Keratinocyte (primary cell): ENCODE data around the gene PLEKHA1. TPM values are rescaled to one million over a fixed set of nuclear protein-coding genes. Genes with fewer than 3 reads are reported as not detected.

Experiments used
- DNase-seq: peaks from one replicate; pipeline ENCODE4 v3.0.0-alpha.2; 2011; ENCODE audit warnings: low read depth, missing footprints, low spot score
- FAIRE-seq: peaks from 2 replicates; lab custom pipeline; 2011; peaks lifted over from hg19 to GRCh38; lab: Jason Lieb, UNC
- H2AFZ ChIP-seq: 2 replicates; pipeline ENCODE4 v1.6.0; 2012; ENCODE audit warnings: low read length, control low read depth, inconsistent platforms; ENCODE audit not compliant: control insufficient read depth
- H3K27ac ChIP-seq: 2 replicates; pipeline ENCODE4 v1.5.1; 2011; ENCODE audit warnings: low read length; ENCODE audit not compliant: control insufficient read depth, insufficient read depth
- H3K27me3 ChIP-seq: 3 replicates; pipeline ENCODE4 v1.6.0; 2011; ENCODE audit warnings: low read length; ENCODE audit not compliant: control insufficient read depth, insufficient read depth; ENCODE audit errors: extremely low read depth
- H3K36me3 ChIP-seq, 2 experiments: 2 replicates in 1 of 2; 3 replicates in 1 of 2; pipeline ENCODE4 v1.5.1; 2011; ENCODE audit warnings: low read length in 2 of 2, mild to moderate bottlenecking in 1 of 2; ENCODE audit not compliant: control insufficient read depth in 2 of 2, insufficient read depth in 2 of 2; ENCODE audit errors: extremely low read depth in 1 of 2
- H3K4me1 ChIP-seq: 3 replicates; pipeline ENCODE4 v1.5.1; 2011; ENCODE audit warnings: low read length; ENCODE audit not compliant: control insufficient read depth, insufficient read depth; ENCODE audit errors: extremely low read depth
- H3K4me2 ChIP-seq: 3 replicates; pipeline ENCODE4 v1.6.0; 2011; ENCODE audit warnings: low read depth, low read length; ENCODE audit not compliant: control insufficient read depth, insufficient read depth; ENCODE audit errors: extremely low read depth
- H3K4me3 ChIP-seq, 3 experiments: fragments of 200-600 bp in 1 of 3; sonication (generic) in 1 of 3; 2 replicates in 2 of 3; 3 replicates in 1 of 3; pipeline ENCODE4 v1.5.1; 2011 to 2016; ENCODE audit warnings: low read length in 3 of 3, mild to moderate bottlenecking in 3 of 3, control low read depth in 2 of 3, inconsistent platforms in 1 of 3, low read depth in 1 of 3, mixed read lengths in 1 of 3, mixed run types in 1 of 3, moderate library complexity in 1 of 3; ENCODE audit not compliant: control insufficient read depth in 2 of 3, insufficient read depth in 2 of 3; ENCODE audit errors: extremely low read depth in 1 of 3
- H3K79me2 ChIP-seq: 2 replicates; pipeline ENCODE4 v1.6.0; 2012; ENCODE audit warnings: low read length; ENCODE audit not compliant: control insufficient read depth, insufficient read depth
- H3K9ac ChIP-seq: 3 replicates; pipeline ENCODE4 v1.6.0; 2011; ENCODE audit warnings: low read length; ENCODE audit not compliant: control insufficient read depth, insufficient read depth; ENCODE audit errors: extremely low read depth
- H3K9me1 ChIP-seq: 3 replicates; pipeline ENCODE4 v1.6.0; 2011; ENCODE audit warnings: low read length; ENCODE audit not compliant: control insufficient read depth, insufficient read depth; ENCODE audit errors: extremely low read depth
- H3K9me3 ChIP-seq: 2 replicates; pipeline ENCODE4 v1.5.1; 2012; ENCODE audit warnings: low read depth, low read length; ENCODE audit not compliant: control insufficient read depth
- H4K20me1 ChIP-seq: 3 replicates; pipeline ENCODE4 v1.6.0; 2011; ENCODE audit warnings: low read length; ENCODE audit not compliant: control insufficient read depth, insufficient read depth; ENCODE audit errors: extremely low read depth
- EZH2 ChIP-seq: IDR thresholded peaks from one replicate; pipeline ENCODE4 v1.6.1; 2012; ENCODE audit warnings: inconsistent platforms, mild to moderate bottlenecking, low read length, moderate library complexity
- dilution Hi-C: fragments of 300-500 bp; cut with MboI; formaldehyde crosslinking; loops from one replicate; pipeline ENCODE4 v1.7.0; 2020; ENCODE audit warnings: low sequenced_read_pairs; ENCODE audit not compliant: extremely low pct_ligation_motif_present
- polyA plus RNA-seq, 5 experiments: library from polyadenylated mRNA; depleted of rRNA in 3 of 5; stranded (reverse) in 3 of 5; stranded (forward) in 1 of 5; unstranded in 1 of 5; fragments of >200 nt; gene quantifications; 1 replicate in 1 of 5; 2 replicates in 3 of 5; 3 replicates in 1 of 5; pipeline versions ENCODE4 v1.2.1 to v1.2.3, GENCODE V29; 2011 to 2012; ENCODE audit warnings: missing spikeins in 2 of 5, low read depth in 1 of 5, low replicate concordance in 1 of 5
- TF ChIP-seq, protein P1 (sequence below), 3 experiments: IDR thresholded peaks in 1 of 3; conservative IDR thresholded peaks in 1 of 3; optimal IDR thresholded peaks in 1 of 3; 2 replicates in 2 of 3; 3 replicates in 1 of 3; pipeline versions ENCODE3 to v1.5.1; 2011; ENCODE audit warnings: low read length in 3 of 3, mild to moderate bottlenecking in 3 of 3, moderate library complexity in 2 of 3, control low read depth in 1 of 3, inconsistent platforms in 1 of 3; ENCODE audit not compliant: insufficient read depth in 2 of 3; ENCODE audit errors: extremely low read depth in 1 of 3

Gene PLEKHA1
- polyA plus RNA-seq, 1 donor (not counting 4 experiments of a cell fraction or from before 2014, with no cell fraction given), result 66.7 TPM

GRCh38 chr10:122448600-122448999 lies 74.1 kb downstream of the PLEKHA1 start:
- Histone ChIP-seq H3K9me1 (no peaks in the 10 kb centered on the region), H4K20me1 (no peaks in the 10 kb centered on the region), H3K9ac (no peak overlapping the region), H3K27ac (no peak overlapping the region), H3K4me3 (no peak overlapping the region), H2AFZ (no peak overlapping the region), H3K4me1 (peaks cover 3% of the 10 kb centered on the region), H3K36me3 (no peaks in the 10 kb centered on the region), H3K27me3 (no peaks in the 10 kb centered on the region), H3K4me2 (no peak overlapping the region), H3K79me2 (no peaks in the 10 kb centered on the region), H3K9me3 (no peaks in the 10 kb centered on the region)
- FAIRE-seq (no peak), DNase-seq (no peak)
- TF ChIP-seq, protein P1, sequence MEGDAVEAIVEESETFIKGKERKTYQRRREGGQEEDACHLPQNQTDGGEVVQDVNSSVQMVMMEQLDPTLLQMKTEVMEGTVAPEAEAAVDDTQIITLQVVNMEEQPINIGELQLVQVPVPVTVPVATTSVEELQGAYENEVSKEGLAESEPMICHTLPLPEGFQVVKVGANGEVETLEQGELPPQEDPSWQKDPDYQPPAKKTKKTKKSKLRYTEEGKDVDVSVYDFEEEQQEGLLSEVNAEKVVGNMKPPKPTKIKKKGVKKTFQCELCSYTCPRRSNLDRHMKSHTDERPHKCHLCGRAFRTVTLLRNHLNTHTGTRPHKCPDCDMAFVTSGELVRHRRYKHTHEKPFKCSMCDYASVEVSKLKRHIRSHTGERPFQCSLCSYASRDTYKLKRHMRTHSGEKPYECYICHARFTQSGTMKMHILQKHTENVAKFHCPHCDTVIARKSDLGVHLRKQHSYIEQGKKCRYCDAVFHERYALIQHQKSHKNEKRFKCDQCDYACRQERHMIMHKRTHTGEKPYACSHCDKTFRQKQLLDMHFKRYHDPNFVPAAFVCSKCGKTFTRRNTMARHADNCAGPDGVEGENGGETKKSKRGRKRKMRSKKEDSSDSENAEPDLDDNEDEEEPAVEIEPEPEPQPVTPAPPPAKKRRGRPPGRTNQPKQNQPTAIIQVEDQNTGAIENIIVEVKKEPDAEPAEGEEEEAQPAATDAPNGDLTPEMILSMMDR (optimal IDR thresholded peaks at IDR 0.05 in 1 of 3, IDR thresholded peaks at IDR 0.05 in 1 of 3, conservative IDR thresholded peaks at IDR 0.05 in 1 of 3; ENCODE audit: extremely low read depth in 1 of 3, insufficient read depth in 2 of 3, low read length in 3 of 3), result no peak
- TF ChIP-seq EZH2, result no peak
- dilution Hi-C loops, result no loop called here

DNA sequence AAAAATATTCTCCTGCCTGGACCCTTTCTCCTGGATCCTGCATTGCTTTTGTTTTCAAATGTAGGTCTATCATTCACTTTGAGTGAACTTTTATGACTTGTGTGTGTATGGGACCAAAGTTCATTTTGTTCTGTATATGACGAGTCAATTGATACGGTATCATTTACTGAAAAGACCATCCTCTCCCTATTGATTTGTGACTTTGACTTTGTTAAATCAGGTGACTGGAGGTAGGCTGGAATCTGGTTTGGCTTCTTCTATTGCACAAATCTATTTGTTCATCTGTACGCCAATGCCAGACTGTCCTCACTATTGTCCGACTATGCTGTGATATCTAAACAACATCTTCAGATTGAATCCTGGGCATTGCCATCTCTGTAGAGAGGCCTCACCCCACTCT lies 74.6 kb downstream of the PLEKHA1 start:
- Histone ChIP-seq H3K27me3 (no peaks in the 10 kb centered on the region), H3K9me1 (no peaks in the 10 kb centered on the region), H3K4me2 (no peak overlapping the region), H3K9me3 (no peaks in the 10 kb centered on the region), H3K79me2 (no peaks in the 10 kb centered on the region), H3K36me3 (no peaks in the 10 kb centered on the region), H3K9ac (no peak overlapping the region), H3K4me1 (peaks cover 3% of the 10 kb centered on the region), H3K4me3 (no peak overlapping the region), H2AFZ (no peak overlapping the region), H3K27ac (no peak overlapping the region), H4K20me1 (no peaks in the 10 kb centered on the region)
- no peak for FAIRE-seq
- TF ChIP-seq, protein P1 (optimal IDR thresholded peaks at IDR 0.05 in 1 of 3, IDR thresholded peaks at IDR 0.05 in 1 of 3, conservative IDR thresholded peaks at IDR 0.05 in 1 of 3; ENCODE audit: extremely low read depth in 1 of 3, insufficient read depth in 2 of 3, low read length in 3 of 3), result no peak
- no peak for TF ChIP-seq EZH2
- dilution Hi-C loops, result no loop called here
- no peak for DNase-seq
